ENCODE data around the gene CGGBP1.

DNA sequence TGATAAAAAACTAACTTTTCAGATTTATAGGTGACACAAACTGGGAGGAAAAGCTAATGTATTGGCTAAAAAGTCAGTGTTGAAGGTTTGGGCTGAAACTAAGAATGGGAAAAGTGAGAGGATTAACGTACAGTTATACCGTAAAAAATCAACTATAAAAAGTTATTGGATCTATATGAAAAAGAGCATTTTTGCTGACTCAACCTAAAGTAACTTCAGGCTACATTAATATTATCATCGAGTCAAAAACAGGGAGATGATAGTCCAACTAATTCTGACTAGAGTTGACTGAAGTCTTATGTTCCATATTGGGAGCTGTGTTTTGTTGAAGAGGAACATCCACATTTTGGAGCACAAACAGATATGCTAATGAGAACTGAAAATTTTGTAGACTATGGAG, 20.1 kb upstream of the CGGBP1 start:
- TF ChIP-seq, protein P1, sequence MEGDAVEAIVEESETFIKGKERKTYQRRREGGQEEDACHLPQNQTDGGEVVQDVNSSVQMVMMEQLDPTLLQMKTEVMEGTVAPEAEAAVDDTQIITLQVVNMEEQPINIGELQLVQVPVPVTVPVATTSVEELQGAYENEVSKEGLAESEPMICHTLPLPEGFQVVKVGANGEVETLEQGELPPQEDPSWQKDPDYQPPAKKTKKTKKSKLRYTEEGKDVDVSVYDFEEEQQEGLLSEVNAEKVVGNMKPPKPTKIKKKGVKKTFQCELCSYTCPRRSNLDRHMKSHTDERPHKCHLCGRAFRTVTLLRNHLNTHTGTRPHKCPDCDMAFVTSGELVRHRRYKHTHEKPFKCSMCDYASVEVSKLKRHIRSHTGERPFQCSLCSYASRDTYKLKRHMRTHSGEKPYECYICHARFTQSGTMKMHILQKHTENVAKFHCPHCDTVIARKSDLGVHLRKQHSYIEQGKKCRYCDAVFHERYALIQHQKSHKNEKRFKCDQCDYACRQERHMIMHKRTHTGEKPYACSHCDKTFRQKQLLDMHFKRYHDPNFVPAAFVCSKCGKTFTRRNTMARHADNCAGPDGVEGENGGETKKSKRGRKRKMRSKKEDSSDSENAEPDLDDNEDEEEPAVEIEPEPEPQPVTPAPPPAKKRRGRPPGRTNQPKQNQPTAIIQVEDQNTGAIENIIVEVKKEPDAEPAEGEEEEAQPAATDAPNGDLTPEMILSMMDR (IDR thresholded peaks at IDR 0.05; ENCODE audit: low read length): no peak
- no peak for TF ChIP-seq EZH2 (IDR thresholded peaks at IDR 0.05; ENCODE audit: borderline replicate concordance, low read length)
